ENCODE measurements around the gene PHAX.

GRCh38 chr5:126610160-126610559 lies 9.4 kb downstream of the PHAX start:
- TF ChIP-seq RAD21 (IDR thresholded peaks at IDR 0.05; ENCODE audit: low read depth) (no peak), EP300 (IDR thresholded peaks at IDR 0.05; ENCODE audit: borderline replicate concordance) (no peak), CREB1 (IDR thresholded peaks at IDR 0.05; ENCODE audit: low read depth) (no peak)

Measured in Ishikawa (cell line).